Stimulated activated CD8-positive, alpha-beta memory T cell treated with anti-CD3 and anti-CD28 coated beads, Interleukin-15, amount 100 ng/mL, for 1 hour (primary cell): Measurements from ENCODE around the gene OAS2.

ENCODE experiments used
- DNase-seq: peaks from one replicate; pipeline ENCODE4 v3.0.0-alpha.2; 2020; ENCODE audit warnings: low read depth

The OAS2 gene

GRCh38 chr12:112978163-112979040, at the start of gene OAS2:
Gene OAS2 (plus strand): TSS chr12:112978519. CDS start chr12:112978609, 90 bp downstream.
- peak; percentile 56 for DNase-seq

GRCh38 chr12:112928978-112929377, 49.3 kb upstream of the OAS2 start:
- no peak for DNase-seq

DNA sequence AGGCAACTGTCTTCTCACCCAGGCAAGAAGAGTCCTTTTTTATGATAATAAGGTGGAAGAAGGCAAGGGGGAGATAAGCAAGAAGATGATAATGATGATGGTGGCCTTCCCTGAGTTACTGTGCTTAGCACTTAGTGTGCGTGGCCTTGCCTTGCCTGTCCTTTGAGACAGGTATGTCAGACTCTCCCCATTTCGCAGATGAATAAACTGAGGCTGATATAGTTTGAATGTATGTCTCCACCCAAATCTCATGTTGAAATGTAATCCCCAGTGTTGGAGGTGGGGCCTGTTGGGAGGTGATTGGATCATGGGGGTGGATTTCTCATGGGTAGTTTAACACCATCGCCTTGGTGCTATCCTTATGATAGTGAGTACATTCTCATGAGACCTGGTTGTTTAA, 48.6 kb upstream of the OAS2 start:
- no peak for DNase-seq

DNA sequence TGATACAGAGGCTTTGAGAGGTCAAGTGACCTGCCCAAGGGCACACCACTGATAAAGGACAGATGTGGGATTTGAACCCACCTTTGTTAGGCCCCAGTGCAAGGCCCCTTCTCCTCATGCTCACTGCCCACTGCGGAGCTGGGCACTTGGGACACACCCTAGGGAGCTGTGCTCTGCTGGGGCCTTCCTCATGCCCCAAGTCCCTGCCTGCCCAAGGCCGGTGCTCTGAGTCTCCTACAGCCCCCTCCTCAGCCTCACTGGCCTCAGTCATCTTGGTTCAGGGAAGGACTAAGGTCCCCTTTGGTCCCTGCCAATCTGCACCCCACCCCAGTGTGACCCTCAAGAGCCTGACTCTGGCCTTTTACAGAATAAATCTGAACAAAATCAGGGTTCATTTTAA, 48.0 kb upstream of the OAS2 start:
- DNase-seq, result no peak

GRCh38 chr12:112932485-112933128, 45.7 kb upstream of the OAS2 start:
- no peak for DNase-seq

DNA sequence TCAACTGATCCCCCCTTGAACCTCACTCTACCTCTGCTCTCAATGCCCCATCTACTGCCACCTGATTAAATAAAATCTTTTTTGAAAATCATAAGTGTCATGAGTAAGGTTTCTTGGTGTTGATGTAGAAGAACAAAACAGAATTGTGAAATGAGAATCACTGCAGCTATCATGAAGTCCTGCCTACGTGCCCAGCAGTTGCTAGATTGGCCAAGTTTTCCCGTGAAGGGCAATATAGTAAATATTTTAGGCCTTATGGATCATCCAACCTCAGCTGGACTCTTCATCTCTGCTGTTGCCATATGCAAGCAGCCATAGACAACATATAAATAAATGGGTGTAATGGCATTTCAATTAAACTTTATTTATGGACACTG, 45.2 kb upstream of the OAS2 start:
- no peak for DNase-seq

GRCh38 chr12:112936264-112936663, 42.1 kb upstream of the OAS2 start:
- DNase-seq, result no peak

DNA sequence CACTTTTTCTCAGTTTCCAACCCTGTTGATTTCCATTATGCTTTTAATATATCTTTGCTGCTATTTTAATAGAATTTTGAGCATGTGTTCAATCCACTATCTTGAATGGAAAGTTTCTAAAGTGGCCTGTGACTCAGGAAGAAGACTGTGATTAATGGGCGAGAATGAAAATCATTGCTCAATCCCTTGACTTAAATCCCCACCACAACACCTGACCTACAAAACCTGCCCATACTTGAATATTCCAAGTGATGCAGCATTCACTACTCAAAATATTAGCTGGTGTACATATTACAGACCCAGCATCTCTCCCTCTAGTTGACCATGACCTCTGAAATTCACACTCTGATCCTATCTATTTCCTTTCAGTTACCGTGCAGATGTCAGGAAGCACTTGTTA, 41.4 kb upstream of the OAS2 start:
- DNase-seq, result no peak

- DNase-seq, result peak; percentile 51
Observed at GRCh38 chr12:112937741-112938719, 40.3 kb upstream of the OAS2 start, which contains the start of gene OAS3. Gene OAS3 (plus strand): TSS chr12:112938474. CDS start chr12:112938531, 57 bp downstream.

GRCh38 chr12:112938751-112939150, 39.6 kb upstream of the OAS2 start:
- DNase-seq, result no peak

DNA sequence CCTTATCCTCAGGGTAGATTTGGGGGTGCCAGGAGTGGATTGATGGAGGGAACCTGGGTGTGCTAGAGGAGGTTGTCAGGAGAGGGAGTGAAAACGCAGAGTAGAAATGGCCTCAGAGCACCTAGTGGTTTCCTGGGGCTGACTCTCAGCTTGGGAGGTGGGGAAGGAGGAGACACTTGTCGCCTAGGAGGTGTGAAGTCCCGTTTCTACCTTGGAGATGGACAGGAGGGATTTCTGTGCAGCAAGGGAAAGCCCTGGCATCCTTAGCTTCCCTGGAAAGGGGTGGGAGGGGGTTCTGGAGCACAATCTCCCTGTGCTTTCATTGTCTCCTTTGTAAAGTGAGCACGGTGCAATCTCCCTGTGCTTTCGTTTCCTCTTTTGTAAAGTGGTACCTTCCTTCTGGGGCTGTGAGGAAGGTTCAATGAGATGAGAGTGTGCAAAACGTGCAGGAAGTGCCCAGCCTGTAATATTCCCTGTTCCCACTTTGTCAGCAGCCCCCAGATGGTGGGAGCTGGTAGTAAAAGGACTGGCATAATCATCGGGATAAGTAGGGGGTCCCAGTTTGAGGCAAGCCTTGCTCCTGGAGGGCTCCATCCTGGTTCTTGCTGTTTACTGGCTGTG, 38.4 kb upstream of the OAS2 start:
- no peak for DNase-seq

- DNase-seq, result no peak
Observed at GRCh38 chr12:112941528-112942335, 36.6 kb upstream of the OAS2 start.

- DNase-seq, result no peak
Observed at GRCh38 chr12:112942572-112942971, 35.7 kb upstream of the OAS2 start.

DNA sequence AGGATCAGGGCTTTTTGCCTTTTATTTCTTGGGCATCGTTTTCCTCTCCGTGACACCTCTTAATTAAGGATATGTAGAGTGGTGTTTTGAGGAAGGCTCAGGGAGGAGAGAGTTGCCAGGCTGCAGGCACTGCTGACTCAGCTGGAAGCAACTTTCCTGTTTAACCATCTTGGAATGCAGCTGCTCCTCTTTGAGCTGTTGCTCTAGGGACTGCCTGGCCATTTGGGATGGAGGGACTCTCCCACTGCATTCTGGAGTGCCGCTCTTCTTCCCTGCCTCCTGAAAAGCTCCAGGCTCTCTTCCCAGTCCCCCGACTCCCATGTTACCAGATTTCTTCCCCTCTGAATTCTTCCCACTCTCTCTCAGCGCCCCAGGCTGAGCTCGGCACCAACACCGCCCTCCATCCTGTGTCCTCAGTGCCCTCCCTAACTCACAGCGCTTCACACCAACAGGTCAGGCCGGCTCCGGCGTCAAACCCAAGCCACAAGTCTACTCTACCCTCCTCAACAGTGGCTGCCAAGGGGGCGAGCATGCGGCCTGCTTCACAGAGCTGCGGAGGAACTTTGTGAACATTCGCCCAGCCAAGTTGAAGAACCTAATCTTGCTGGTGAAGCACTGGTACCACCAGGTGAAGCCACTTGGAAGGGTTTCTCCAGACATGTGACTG, 34.2 kb upstream of the OAS2 start:
- DNase-seq, result no peak

DNA sequence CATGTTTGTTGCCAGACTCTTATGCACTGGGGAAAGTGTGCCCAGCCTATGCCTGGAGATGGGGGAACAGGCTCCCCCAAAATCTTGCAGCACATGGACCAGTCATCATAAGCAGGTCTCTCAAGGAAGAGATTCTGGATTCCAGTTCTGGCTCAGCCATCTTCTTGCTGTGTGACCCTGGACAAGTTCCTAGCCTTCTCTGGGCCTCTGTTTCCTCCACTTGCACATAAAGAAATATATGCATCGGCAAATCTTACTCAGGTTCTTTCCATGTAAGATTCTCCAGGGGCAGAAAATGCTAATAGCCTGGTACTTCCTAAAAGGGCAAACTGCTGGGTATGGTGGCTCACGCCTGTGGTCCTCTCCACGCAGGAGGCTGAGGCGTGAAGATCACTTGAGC, 32.8 kb upstream of the OAS2 start:
- DNase-seq, result no peak

DNA sequence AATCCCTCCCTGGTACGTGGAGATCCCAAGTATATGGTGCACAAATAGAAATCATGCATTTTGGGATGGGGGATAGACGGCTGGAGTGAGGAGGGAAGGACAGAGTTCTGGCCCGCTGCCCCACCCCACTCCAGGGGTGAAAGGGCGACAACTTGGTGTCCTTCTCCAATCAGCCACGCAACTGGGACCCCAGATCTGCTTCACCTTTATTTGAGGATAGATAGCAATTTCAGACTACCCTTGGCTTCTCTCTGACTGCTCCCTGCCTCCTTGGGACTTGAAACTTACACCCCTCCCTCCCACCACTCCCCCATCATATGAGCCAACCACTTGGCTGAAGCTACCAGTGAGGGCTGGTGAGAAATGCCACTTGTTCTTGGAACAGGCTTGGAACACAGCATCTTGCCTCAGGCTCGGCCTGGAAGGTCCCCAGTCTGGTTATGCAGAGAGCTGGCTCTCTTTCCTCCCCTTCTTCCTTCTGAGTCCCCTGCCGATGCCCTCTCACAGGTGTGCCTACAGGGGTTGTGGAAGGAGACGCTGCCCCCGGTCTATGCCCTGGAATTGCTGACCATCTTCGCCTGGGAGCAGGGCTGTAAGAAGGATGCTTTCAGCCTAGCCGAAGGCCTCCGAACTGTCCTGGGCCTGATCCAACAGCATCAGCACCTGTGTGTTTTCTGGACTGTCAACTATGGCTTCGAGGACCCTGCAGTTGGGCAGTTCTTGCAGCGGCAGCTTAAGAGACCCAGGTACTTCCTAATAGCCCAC, 31.9 kb upstream of the OAS2 start:
- no peak for DNase-seq

DNA sequence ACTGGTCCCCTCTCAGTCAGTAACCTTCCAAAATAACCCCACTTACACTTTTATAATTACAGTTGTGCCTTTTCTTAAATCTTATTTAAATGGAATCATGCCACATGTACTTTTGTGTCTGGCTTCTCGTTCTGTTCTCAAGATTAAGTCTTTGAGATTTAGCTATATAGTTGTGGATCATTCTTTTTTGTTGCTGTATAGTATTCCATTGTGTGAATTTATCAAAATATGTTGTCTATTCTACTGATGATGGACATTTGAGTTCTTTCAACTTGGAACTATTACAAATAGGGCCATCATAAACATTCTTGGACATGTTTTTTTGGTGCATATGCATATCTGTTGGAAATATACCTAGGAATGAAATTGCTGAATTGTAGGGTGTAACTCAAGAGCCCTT, 31.0 kb upstream of the OAS2 start:
- no peak for DNase-seq

DNA sequence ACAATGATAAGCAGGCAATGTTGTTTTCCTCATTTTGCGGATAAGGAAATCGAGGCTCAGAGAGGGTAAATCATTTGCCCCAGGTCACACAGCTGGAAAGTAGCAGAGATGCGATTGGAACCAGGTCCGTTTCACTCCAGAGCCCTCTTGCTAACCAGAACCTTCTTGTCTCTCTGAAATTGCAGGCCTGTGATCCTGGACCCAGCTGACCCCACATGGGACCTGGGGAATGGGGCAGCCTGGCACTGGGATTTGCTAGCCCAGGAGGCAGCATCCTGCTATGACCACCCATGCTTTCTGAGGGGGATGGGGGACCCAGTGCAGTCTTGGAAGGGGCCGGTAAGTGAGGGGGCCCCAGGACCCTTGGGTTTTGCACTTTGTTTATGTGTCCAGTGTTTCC, 30.6 kb upstream of the OAS2 start:
- DNase-seq, result no peak

GRCh38 chr12:112948806-112949205, 29.5 kb upstream of the OAS2 start:
- DNase-seq, result no peak

- DNase-seq, result no peak
Observed at GRCh38 chr12:112950701-112951100, 27.6 kb upstream of the OAS2 start.
